ENCODE results near the gene VIPAS39. TPM values are rescaled to one million over a fixed set of nuclear protein-coding genes. Genes with fewer than 3 reads are reported as not detected.

Gene VIPAS39
- total RNA-seq, 1 experiment from 2014 or later, result 18.5 TPM

- Histone ChIP-seq H3K9ac (ENCODE audit: extremely low read depth, insufficient read length, low read length) (no peak overlapping the region), H3T11ph (ENCODE audit: low read length) (no peak overlapping the region)
These were observed 21.4 kb downstream of the VIPAS39 start for GRCh38 chr14:77436042-77436441.

More at GRCh38 chr14:77436042-77436441, 21.4 kb downstream of the VIPAS39 start:
- Histone ChIP-seq H3K4me1 (ENCODE audit: insufficient read depth, low read length) (no peaks in the 10 kb centered on the region), H3K56ac (ENCODE audit: insufficient read length, low read depth, low read length) (no peak overlapping the region), H3K9me3 (ENCODE audit: control insufficient read depth, low read depth, low read length) (no peaks in the 10 kb centered on the region), H3K27ac (ENCODE audit: insufficient read length, low read depth, low read length) (no peak overlapping the region), H3K14ac (ENCODE audit: insufficient read depth, low read length) (no peak overlapping the region), H3K79me1 (ENCODE audit: insufficient read depth, low read depth, low read length, poor library complexity, severe bottlenecking) (no peaks in the 10 kb centered on the region), H2AK5ac (ENCODE audit: insufficient read length, low read length) (no peak overlapping the region), H3K4me2 (ENCODE audit: insufficient read depth, insufficient read length, low read length) (no peak overlapping the region), H3K18ac (ENCODE audit: insufficient read length, low read depth, low read length) (no peak overlapping the region), H3K79me2 (ENCODE audit: insufficient read depth, low read length) (no peaks in the 10 kb centered on the region), H2BK12ac (ENCODE audit: insufficient read length, low read depth, low read length) (no peak overlapping the region), H3K27me3 (ENCODE audit: insufficient read depth, low read length) (no peaks in the 10 kb centered on the region), H4K5ac (ENCODE audit: insufficient read length, low read depth, low read length) (no peak overlapping the region), H4K8ac (replicated peaks; ENCODE audit: insufficient read length, low read depth, low read length) (no peak overlapping the region), H3K23ac (ENCODE audit: insufficient read length, low read depth, low read length) (no peak overlapping the region), H2BK120ac (ENCODE audit: low read depth, low read length, poor library complexity, severe bottlenecking) (no peak overlapping the region), H3K4ac (ENCODE audit: low read depth, low read length) (no peak overlapping the region), H2BK15ac (ENCODE audit: low read depth, low read length) (no peak overlapping the region), H4K91ac (ENCODE audit: insufficient read length, low read depth, low read length) (no peak overlapping the region), H4K20me1 (ENCODE audit: control insufficient read depth, insufficient read depth, insufficient read length) (no peaks in the 10 kb centered on the region), H2AFZ (ENCODE audit: low read length) (no peak overlapping the region), H2BK20ac (ENCODE audit: low read depth, low read length, poor library complexity, severe bottlenecking) (no peak overlapping the region), H2BK5ac (ENCODE audit: insufficient read length, low read length) (no peak overlapping the region), H3K23me2 (ENCODE audit: insufficient read length, low read depth, low read length, poor library complexity, severe bottlenecking) (no peaks in the 10 kb centered on the region)
- Mint-ChIP-seq H3K36me3 (ENCODE audit: insufficient read depth in 1 of 3, low read depth in 3 of 3) (peaks cover 9 to 43% (median 33%) of the 10 kb centered on the region in 3 experiments), H3K4me3 (no peak overlapping the region), H3K27ac (no peak overlapping the region), H3K9me3 (no peaks in the 10 kb centered on the region), H3K4me1 (no peaks in the 10 kb centered on the region), H3K27me3 (ENCODE audit: low read depth) (no peaks in the 10 kb centered on the region)
- no peak for TF ChIP-seq CTCF (conservative IDR thresholded peaks at IDR 0.05)
- no CpG with 5 or more reads among the region's 3 CpGs for WGBS (ENCODE audit: extremely low coverage, insufficient read length, low lambda C conversion rate)
- no peak for DNase-seq
